ENCODE results near the gene NFYC. TPM values are rescaled to one million over a fixed set of nuclear protein-coding genes. Genes with fewer than 3 reads are reported as not detected.

NFYC gene
- total RNA-seq, 2 donors from 2014 or later: 46.9 to 62.2 TPM

GRCh38 chr1:40806731-40807695 is 115.5 kb downstream of the NFYC start:
- no peaks in the 10 kb centered on the region for H3K36me3 ChIP-seq
- TF ChIP-seq, protein P1, sequence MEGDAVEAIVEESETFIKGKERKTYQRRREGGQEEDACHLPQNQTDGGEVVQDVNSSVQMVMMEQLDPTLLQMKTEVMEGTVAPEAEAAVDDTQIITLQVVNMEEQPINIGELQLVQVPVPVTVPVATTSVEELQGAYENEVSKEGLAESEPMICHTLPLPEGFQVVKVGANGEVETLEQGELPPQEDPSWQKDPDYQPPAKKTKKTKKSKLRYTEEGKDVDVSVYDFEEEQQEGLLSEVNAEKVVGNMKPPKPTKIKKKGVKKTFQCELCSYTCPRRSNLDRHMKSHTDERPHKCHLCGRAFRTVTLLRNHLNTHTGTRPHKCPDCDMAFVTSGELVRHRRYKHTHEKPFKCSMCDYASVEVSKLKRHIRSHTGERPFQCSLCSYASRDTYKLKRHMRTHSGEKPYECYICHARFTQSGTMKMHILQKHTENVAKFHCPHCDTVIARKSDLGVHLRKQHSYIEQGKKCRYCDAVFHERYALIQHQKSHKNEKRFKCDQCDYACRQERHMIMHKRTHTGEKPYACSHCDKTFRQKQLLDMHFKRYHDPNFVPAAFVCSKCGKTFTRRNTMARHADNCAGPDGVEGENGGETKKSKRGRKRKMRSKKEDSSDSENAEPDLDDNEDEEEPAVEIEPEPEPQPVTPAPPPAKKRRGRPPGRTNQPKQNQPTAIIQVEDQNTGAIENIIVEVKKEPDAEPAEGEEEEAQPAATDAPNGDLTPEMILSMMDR (IDR thresholded peaks at IDR 0.05): no peak
- no peak overlapping the region for H3K9ac ChIP-seq (ENCODE audit: low read depth in 2 of 2, low read length in 2 of 2)
- H3K9me3 ChIP-seq: no peaks in the 10 kb centered on the region
- no peaks in the 10 kb centered on the region for H3K27me3 ChIP-seq
- DNase-seq: no peak
- no peak overlapping the region for H3K27ac ChIP-seq
- intact Hi-C loops (cut with DNase I): no loop called here
- no peaks in the 10 kb centered on the region for H3K4me1 ChIP-seq
- H3K4me3 ChIP-seq: no peak overlapping the region

- Histone ChIP-seq H3K27me3 (no peaks in the 10 kb centered on the region), H3K9ac (ENCODE audit: low read depth in 2 of 2, low read length in 2 of 2) (no peak overlapping the region), H3K36me3 (no peaks in the 10 kb centered on the region), H3K4me1 (no peaks in the 10 kb centered on the region), H3K27ac (no peak overlapping the region), H3K9me3 (no peaks in the 10 kb centered on the region), H3K4me3 (no peak overlapping the region)
- intact Hi-C loops (cut with DNase I): no loop called here
- TF ChIP-seq, protein P1 (IDR thresholded peaks at IDR 0.05): no peak
- no peak for DNase-seq
Observed at GRCh38 chr1:40808002-40808401, 116.5 kb downstream of the NFYC start.

DNA sequence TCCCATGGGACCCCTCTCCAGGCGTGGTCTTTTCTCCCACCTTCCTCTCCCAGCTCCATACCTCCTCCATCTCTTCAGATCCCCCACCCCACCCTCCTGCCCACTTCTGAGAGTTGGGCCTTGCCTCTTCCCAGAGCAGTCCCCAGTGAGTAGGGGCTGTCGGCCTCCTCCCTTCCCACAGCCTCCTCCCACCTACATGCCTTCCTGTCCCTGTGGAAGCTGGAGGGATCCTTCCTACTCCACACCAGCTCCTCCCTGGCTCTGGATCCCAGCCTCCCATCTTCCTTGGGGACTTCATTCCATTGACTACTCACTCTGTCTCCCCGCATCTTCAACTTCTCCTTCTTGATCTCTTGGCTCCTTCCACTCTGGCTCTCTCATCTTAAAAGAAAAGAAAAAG is 116.9 kb downstream of the NFYC start:
- TF ChIP-seq, protein P1 (IDR thresholded peaks at IDR 0.05): no peak

GRCh38 chr1:40808909-40809308 is 117.4 kb downstream of the NFYC start:
- H3K27ac ChIP-seq: no peak overlapping the region
- no peaks in the 10 kb centered on the region for H3K9me3 ChIP-seq
- no peak for DNase-seq
- TF ChIP-seq, protein P1 (IDR thresholded peaks at IDR 0.05): no peak
- no peaks in the 10 kb centered on the region for H3K36me3 ChIP-seq
- H3K4me1 ChIP-seq: no peaks in the 10 kb centered on the region
- no peaks in the 10 kb centered on the region for H3K27me3 ChIP-seq
- intact Hi-C loops (cut with DNase I): no loop called here
- H3K9ac ChIP-seq (ENCODE audit: low read depth in 2 of 2, low read length in 2 of 2): no peak overlapping the region
- H3K4me3 ChIP-seq: no peak overlapping the region

More for the DNA sequence above, 116.9 kb downstream of the NFYC start:
- Histone ChIP-seq H3K4me3 (no peak overlapping the region), H3K9ac (ENCODE audit: low read depth in 2 of 2, low read length in 2 of 2) (no peak overlapping the region), H3K27ac (no peak overlapping the region), H3K9me3 (no peaks in the 10 kb centered on the region), H3K36me3 (no peaks in the 10 kb centered on the region), H3K27me3 (no peaks in the 10 kb centered on the region), H3K4me1 (no peaks in the 10 kb centered on the region)
- intact Hi-C loops (cut with DNase I): no loop called here
- no peak for DNase-seq

- intact Hi-C loops (cut with DNase I): no loop called here
- Histone ChIP-seq H3K27me3 (no peaks in the 10 kb centered on the region), H3K9me3 (no peaks in the 10 kb centered on the region), H3K4me3 (no peak overlapping the region), H3K27ac (no peak overlapping the region), H3K4me1 (no peaks in the 10 kb centered on the region), H3K9ac (ENCODE audit: low read depth in 2 of 2, low read length in 2 of 2) (no peak overlapping the region), H3K36me3 (no peaks in the 10 kb centered on the region)
- no peak for DNase-seq
- TF ChIP-seq, protein P1 (IDR thresholded peaks at IDR 0.05): no peak
Observed at GRCh38 chr1:40810927-40811326, 119.4 kb downstream of the NFYC start.
